BE2C (cell line): ENCODE results near the gene DDB1.

ENCODE experiments used
- DNase-seq: peaks from one replicate; pipeline ENCODE4 v3.0.0-alpha.2; 2020
- H3K27me3 ChIP-seq: fragments of 250-450 bp; sonication (Bioruptor Pico); 2 replicates; pipeline ENCODE4 v1.5.1; 2020; ENCODE audit warnings: mild to moderate bottlenecking
- H3K36me3 ChIP-seq: fragments of 250-450 bp; sonication (Bioruptor Pico); 2 replicates; pipeline ENCODE4 v1.5.1; 2020; ENCODE audit warnings: mild to moderate bottlenecking
- H3K4me1 ChIP-seq: fragments of 250-450 bp; sonication (Bioruptor Pico); 2 replicates; pipeline ENCODE4 v1.5.1; 2020
- H3K4me3 ChIP-seq: 2 replicates; pipeline ENCODE4 v1.5.1; 2011; ENCODE audit warnings: low read depth, low read length
- H3K9me3 ChIP-seq: fragments of 250-450 bp; sonication (Bioruptor Pico); 2 replicates; pipeline ENCODE4 v1.5.1; 2020
- TF ChIP-seq, protein P1 (sequence below): IDR thresholded peaks from 2 replicates; pipeline ENCODE4 v1.5.1; 2012; ENCODE audit warnings: mild to moderate bottlenecking, low read depth, low read length

The DDB1 gene

DNA sequence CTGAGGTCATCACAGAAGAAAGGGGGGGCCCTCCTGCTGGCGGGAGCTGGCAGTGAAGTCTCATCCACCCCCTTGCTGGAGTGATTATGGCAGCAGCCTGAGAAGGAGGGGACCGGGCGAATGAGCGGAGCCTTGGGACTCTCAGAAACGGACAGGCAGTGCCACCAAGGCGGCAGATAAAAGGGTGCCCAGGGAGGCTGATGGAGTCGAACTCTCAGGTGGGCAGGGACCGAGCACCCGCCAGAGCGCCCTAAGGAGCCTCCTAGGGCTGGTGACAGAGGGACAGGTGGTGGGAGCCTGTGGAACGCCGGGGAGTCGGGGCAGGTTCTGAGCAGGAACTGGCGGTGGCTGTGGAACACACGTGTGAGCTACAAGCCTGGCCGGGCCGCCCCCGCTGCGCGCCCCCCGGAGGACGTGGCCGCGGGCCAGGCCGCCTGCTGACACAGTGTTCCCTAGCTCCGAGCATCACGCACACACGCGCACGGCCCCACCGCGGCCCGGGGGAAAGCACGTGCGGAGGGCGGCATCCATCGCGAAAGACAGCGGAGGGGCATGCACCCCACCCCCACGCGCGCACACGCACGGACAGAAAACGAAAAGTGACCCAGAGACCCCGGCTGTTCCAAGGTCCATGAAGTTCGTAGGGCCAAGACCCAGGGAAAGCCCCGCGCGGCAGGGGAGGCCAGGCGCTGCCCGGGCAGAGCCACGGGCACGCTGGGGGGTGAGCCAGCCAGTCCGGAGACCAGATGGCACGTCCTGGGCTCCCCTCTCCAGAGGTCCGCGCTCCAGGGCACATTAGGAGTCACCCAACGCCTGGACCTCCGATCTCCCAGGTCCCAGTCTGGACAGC is 38.8 kb downstream of the DDB1 start:
- H3K4me3 ChIP-seq = peak overlapping the region; percentile 59
- TF ChIP-seq, protein P1, sequence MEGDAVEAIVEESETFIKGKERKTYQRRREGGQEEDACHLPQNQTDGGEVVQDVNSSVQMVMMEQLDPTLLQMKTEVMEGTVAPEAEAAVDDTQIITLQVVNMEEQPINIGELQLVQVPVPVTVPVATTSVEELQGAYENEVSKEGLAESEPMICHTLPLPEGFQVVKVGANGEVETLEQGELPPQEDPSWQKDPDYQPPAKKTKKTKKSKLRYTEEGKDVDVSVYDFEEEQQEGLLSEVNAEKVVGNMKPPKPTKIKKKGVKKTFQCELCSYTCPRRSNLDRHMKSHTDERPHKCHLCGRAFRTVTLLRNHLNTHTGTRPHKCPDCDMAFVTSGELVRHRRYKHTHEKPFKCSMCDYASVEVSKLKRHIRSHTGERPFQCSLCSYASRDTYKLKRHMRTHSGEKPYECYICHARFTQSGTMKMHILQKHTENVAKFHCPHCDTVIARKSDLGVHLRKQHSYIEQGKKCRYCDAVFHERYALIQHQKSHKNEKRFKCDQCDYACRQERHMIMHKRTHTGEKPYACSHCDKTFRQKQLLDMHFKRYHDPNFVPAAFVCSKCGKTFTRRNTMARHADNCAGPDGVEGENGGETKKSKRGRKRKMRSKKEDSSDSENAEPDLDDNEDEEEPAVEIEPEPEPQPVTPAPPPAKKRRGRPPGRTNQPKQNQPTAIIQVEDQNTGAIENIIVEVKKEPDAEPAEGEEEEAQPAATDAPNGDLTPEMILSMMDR = no peak
- H3K27me3 ChIP-seq = no peaks in the 10 kb centered on the region
- peak; percentile 50 for DNase-seq
- no peaks in the 10 kb centered on the region; the same call in 1 of the 2 replicates for H3K36me3 ChIP-seq
- no peaks in the 10 kb centered on the region for H3K4me1 ChIP-seq
- H3K9me3 ChIP-seq = no peaks in the 10 kb centered on the region

DNA sequence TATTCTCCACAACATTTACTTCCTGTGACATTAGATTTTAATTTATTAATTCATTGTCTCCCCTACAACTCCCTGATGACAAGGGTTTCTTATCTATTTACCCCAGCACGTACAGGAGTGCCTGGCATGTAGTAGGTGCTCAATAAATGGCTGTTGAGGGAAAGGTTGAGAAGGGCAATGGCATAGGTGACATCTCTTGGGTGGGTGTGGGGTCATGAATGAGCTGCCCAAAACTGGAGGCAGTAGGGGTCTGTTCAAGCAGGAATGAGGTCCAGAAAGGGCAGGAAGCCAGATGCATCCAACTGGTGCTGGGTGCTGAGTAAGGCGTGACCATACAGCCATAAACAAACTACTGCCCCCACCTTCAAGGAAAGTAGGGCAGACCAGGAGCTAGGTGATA is 40.5 kb downstream of the DDB1 start:
- no peak overlapping the region for H3K4me3 ChIP-seq

DNA sequence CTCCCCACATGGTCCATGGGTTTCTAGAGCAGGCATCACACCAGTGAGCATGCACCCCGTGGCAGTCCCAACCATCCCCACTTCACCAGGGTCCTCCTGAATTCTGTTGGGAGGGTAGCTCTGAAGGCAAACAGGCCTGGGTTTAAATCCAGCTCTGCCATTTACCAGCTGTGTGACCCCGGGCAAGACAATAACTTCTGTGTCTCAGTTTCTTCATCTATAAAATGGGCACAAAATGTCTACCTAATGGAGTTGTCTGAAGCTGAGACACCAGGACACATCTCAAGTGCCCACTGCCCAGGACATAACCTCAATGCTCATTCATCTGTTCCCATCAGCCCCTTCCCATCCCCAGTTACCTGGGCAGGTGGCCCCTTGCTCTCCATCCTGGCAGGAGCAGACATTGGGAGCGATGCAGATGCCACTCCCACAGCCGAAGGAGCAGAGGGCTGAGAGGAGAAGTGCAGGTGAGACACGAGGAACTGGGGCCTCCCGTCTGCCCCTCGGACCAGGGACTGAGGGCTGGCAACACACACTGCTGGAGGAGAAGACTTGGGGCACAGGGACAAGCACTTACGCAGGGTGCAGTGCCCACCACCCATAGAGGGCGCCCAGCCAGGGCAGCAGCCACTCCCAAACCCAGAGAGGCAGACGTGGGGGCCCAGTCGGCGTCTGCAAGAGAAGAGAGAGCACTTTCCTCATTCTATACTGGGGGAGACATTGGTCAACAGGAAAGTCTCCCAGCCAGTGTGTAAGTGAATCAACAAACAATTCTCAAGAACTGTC is 41.8 kb downstream of the DDB1 start:
- no peak for DNase-seq
- no peaks in the 10 kb centered on the region for H3K4me1 ChIP-seq

More for the DNA sequence above, 40.5 kb downstream of the DDB1 start:
- Histone ChIP-seq H3K36me3 (no peaks in the 10 kb centered on the region), H3K4me1 (no peaks in the 10 kb centered on the region), H3K27me3 (no peaks in the 10 kb centered on the region), H3K9me3 (no peaks in the 10 kb centered on the region)
- DNase-seq = no peak
- TF ChIP-seq, protein P1 = no peak

DNA sequence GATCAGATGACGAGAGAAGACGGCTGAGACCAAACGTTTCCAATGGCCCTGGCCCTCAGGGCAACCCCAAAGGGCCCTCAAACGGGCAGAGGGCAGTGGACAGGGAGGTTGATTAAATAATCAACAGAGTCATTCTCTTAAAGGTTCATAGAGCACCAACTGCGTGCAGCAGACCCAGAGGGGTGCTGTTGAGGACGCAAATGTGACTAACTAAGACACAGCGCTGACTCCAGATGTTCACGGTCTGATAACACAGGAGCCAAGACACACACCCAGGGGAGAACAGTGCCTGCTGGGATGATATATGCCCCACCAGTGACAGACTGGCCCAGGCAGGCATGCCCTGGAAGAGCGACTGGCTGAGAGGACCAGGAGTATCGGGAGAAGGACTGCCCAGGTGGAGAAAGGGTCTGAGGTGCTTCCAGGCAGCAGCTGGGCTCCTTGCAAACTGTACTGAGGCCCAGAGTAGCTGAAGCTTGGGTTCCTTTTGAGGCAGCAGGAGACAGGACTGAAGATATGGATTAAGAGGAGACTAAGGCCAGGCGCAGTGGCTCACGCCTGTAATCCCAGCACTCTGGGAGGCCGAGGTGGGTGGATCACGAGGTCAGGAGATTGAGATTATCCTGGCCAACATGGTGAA is 45.4 kb downstream of the DDB1 start:
- no peaks in the 10 kb centered on the region for H3K4me1 ChIP-seq
- H3K27me3 ChIP-seq = no peaks in the 10 kb centered on the region
- H3K4me3 ChIP-seq = no peak overlapping the region
- DNase-seq = no peak
- H3K36me3 ChIP-seq = no peaks in the 10 kb centered on the region
- TF ChIP-seq, protein P1 = no peak
- no peaks in the 10 kb centered on the region for H3K9me3 ChIP-seq

More for the DNA sequence above, 41.8 kb downstream of the DDB1 start:
- H3K4me3 ChIP-seq = no peak overlapping the region
- no peaks in the 10 kb centered on the region for H3K9me3 ChIP-seq
- no peaks in the 10 kb centered on the region for H3K36me3 ChIP-seq
- H3K27me3 ChIP-seq = no peaks in the 10 kb centered on the region
- TF ChIP-seq, protein P1 = no peak

DNA sequence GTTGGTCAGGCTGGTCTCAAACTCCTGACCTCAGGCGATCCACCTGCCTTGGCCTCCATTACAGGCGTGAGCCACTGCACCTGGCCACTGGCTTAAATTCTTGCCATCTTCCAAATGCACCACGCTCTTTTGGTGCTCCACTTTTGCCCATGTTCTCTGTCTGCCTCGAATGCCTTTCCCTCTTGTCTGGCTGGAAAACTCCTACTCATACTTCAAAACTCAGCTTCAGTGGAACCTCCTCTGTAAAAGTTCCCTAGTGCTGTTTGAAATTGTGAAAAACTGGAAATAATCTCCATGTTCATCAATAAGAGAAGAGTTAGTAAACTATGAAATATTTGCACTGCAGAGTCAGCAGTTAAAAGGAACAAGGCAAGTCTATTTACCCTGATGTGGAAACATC is 49.3 kb downstream of the DDB1 start:
- Histone ChIP-seq H3K4me3 (no peak overlapping the region), H3K36me3 (no peaks in the 10 kb centered on the region), H3K27me3 (no peaks in the 10 kb centered on the region), H3K4me1 (no peaks in the 10 kb centered on the region), H3K9me3 (no peaks in the 10 kb centered on the region)
- TF ChIP-seq, protein P1 = no peak
- DNase-seq = no peak
